Measurements from ENCODE around the gene PIEZO2. TPM values are rescaled to one million over a fixed set of nuclear protein-coding genes. Genes with fewer than 3 reads are reported as not detected.

Gene PIEZO2
- total RNA-seq, 1 experiment from 2014 or later = 0.57 TPM

DNA sequence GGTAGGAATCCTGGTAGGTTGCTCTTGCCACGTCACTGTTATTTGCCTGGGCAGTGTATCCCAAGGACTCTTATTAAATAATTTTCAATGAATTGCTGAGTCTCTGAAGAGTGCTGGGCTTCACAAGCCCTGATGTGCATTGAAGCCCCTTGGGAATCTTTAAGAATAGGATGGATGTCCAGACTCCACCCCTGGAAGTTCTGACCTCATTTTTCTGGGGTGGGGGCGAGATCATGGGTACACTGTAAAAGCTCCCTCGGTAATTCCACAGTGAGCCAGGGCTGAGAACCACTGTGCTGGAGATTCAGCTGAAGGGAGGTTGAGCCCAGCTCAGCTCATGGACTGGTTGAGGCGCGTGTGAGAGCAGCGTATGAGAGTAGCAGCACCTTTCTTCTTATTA lies 140.2 kb downstream of the PIEZO2 start:
- no peaks in the 10 kb centered on the region for H3K4me1 ChIP-seq (ENCODE audit: control insufficient read depth, insufficient read depth, low read length)
- ChIA-PET POLR2A (no interaction called here), CTCF (no interaction called here)
- in situ Hi-C loops (cut with HindIII; ENCODE audit: low pct_unique_long_range_greater_than_20kb, low sequenced_read_pairs) (no loop called here), intact Hi-C loops (cut with micrococcal nuclease; ENCODE audit: unreplicated experiment) (no loop called here)
- H3K4me3 ChIP-seq (ENCODE audit: low read depth in 2 of 2, low read length in 2 of 2) = no peak overlapping the region
- no peaks in the 10 kb centered on the region for H3K9me3 ChIP-seq (ENCODE audit: control insufficient read depth, insufficient read depth, low read depth, low read length)
- TF ChIP-seq POLR2AphosphoS5 (IDR thresholded peaks at IDR 0.05; ENCODE audit: low read depth, low read length) (no peak), TCF7L2 (IDR thresholded peaks at IDR 0.05; ENCODE audit: low read depth, low read length) (no peak)
- TF ChIP-seq, protein P1, sequence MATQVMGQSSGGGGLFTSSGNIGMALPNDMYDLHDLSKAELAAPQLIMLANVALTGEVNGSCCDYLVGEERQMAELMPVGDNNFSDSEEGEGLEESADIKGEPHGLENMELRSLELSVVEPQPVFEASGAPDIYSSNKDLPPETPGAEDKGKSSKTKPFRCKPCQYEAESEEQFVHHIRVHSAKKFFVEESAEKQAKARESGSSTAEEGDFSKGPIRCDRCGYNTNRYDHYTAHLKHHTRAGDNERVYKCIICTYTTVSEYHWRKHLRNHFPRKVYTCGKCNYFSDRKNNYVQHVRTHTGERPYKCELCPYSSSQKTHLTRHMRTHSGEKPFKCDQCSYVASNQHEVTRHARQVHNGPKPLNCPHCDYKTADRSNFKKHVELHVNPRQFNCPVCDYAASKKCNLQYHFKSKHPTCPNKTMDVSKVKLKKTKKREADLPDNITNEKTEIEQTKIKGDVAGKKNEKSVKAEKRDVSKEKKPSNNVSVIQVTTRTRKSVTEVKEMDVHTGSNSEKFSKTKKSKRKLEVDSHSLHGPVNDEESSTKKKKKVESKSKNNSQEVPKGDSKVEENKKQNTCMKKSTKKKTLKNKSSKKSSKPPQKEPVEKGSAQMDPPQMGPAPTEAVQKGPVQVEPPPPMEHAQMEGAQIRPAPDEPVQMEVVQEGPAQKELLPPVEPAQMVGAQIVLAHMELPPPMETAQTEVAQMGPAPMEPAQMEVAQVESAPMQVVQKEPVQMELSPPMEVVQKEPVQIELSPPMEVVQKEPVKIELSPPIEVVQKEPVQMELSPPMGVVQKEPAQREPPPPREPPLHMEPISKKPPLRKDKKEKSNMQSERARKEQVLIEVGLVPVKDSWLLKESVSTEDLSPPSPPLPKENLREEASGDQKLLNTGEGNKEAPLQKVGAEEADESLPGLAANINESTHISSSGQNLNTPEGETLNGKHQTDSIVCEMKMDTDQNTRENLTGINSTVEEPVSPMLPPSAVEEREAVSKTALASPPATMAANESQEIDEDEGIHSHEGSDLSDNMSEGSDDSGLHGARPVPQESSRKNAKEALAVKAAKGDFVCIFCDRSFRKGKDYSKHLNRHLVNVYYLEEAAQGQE (IDR thresholded peaks at IDR 0.05; ENCODE audit: insufficient read depth in 1 of 2, low read depth in 2 of 2, low read length in 1 of 2) = no peak
- no peaks in the 10 kb centered on the region for H3K36me3 ChIP-seq (ENCODE audit: control insufficient read depth, insufficient read depth, low read length)
- H3K27ac ChIP-seq (ENCODE audit: low read length) = no peak overlapping the region
- BruUV-seq (replicated peaks) = no TSS peak
- no peak for DNase-seq (ENCODE audit: low read depth, low spot score)
- no peaks in the 10 kb centered on the region for H3K27me3 ChIP-seq (ENCODE audit: control insufficient read depth, insufficient read depth, low read length)
- ATAC-seq = no peak

DNA sequence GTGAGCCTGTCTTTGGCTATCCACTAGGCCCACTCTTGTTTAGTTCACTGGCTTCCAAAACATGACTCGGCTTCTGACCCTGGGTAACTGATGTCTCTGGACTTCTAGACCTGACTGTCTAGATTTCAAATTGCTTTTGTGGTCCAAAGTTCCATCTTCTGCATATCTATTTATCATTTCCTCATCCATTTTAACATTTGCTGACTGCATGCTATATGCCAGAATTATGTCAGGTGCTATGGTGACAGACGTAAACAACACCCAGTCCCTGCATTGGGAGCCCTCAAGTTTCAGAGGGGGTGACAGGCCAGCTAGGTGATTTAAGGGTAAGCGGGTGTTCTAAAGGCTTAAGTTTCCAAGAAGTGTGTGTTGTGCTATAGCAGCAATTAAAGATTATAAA lies 140.9 kb downstream of the PIEZO2 start:
- H3K27me3 ChIP-seq (ENCODE audit: control insufficient read depth, insufficient read depth, low read length) = no peaks in the 10 kb centered on the region
- no peak overlapping the region for H3K4me3 ChIP-seq (ENCODE audit: low read depth in 2 of 2, low read length in 2 of 2)
- H3K4me1 ChIP-seq (ENCODE audit: control insufficient read depth, insufficient read depth, low read length) = no peaks in the 10 kb centered on the region
- intact Hi-C loops (cut with micrococcal nuclease; ENCODE audit: unreplicated experiment) (no loop called here), in situ Hi-C loops (cut with HindIII; ENCODE audit: low pct_unique_long_range_greater_than_20kb, low sequenced_read_pairs) (no loop called here)
- no peak for DNase-seq (ENCODE audit: low read depth, low spot score)
- H3K27ac ChIP-seq (ENCODE audit: low read length) = no peak overlapping the region
- ChIA-PET POLR2A (no interaction called here), CTCF (no interaction called here)
- no peak for ATAC-seq
- TF ChIP-seq TCF7L2 (IDR thresholded peaks at IDR 0.05; ENCODE audit: low read depth, low read length) (no peak), POLR2AphosphoS5 (IDR thresholded peaks at IDR 0.05; ENCODE audit: low read depth, low read length) (no peak), SIN3A (IDR thresholded peaks at IDR 0.05; ENCODE audit: borderline replicate concordance, insufficient read depth, low read depth, low read length) (no peak)
- TF ChIP-seq, protein P1 (IDR thresholded peaks at IDR 0.05; ENCODE audit: insufficient read depth in 1 of 2, low read depth in 2 of 2, low read length in 1 of 2) = no peak
- TF ChIP-seq, protein P2, sequence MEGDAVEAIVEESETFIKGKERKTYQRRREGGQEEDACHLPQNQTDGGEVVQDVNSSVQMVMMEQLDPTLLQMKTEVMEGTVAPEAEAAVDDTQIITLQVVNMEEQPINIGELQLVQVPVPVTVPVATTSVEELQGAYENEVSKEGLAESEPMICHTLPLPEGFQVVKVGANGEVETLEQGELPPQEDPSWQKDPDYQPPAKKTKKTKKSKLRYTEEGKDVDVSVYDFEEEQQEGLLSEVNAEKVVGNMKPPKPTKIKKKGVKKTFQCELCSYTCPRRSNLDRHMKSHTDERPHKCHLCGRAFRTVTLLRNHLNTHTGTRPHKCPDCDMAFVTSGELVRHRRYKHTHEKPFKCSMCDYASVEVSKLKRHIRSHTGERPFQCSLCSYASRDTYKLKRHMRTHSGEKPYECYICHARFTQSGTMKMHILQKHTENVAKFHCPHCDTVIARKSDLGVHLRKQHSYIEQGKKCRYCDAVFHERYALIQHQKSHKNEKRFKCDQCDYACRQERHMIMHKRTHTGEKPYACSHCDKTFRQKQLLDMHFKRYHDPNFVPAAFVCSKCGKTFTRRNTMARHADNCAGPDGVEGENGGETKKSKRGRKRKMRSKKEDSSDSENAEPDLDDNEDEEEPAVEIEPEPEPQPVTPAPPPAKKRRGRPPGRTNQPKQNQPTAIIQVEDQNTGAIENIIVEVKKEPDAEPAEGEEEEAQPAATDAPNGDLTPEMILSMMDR (IDR thresholded peaks at IDR 0.05) = no peak
- H3K36me3 ChIP-seq (ENCODE audit: control insufficient read depth, insufficient read depth, low read length) = no peaks in the 10 kb centered on the region
- no TSS peak for BruUV-seq (replicated peaks)
- no peaks in the 10 kb centered on the region for H3K9me3 ChIP-seq (ENCODE audit: control insufficient read depth, insufficient read depth, low read depth, low read length)

All from Panc1 (cell line).